Mucosa of descending colon (tissue), 3 donors: ENCODE data around the gene SOCS6. TPM values are rescaled to one million over a fixed set of nuclear protein-coding genes. Genes with fewer than 3 reads are reported as not detected.
A peak's percentile ranks its signal among the peaks of the same experiment; 100 is the strongest.
"Not testable (repeated sequence)": the region's sequence is repeated elsewhere in the genome, so short reads cannot be mapped to it uniquely, and the experiment has no call there.

ENCODE experiments used
- ATAC-seq: fragments of 200-7000 bp; cut with Tn5 transposase; one replicate; pipeline ENCODE4 v1.9.1; 2020; ENCODE audit warnings: mild to moderate bottlenecking, moderate library complexity
- DNase-seq, 3 donors: peaks; one replicate each; pipeline ENCODE4 v3.0.0-alpha.2; 2020
- H3K36me3 ChIP-seq: fragments of 200-600 bp; one replicate; pipeline ENCODE4 v1.8.0; 2021; ENCODE audit warnings: low read depth, mild to moderate bottlenecking
- H3K4me1 ChIP-seq: fragments of 200-600 bp; one replicate; pipeline ENCODE4 v1.8.0; 2021; ENCODE audit warnings: low read depth, mild to moderate bottlenecking
- H3K4me3 ChIP-seq: fragments of 200-600 bp; one replicate; pipeline ENCODE4 v1.8.0; 2021; ENCODE audit warnings: mild to moderate bottlenecking
- H3K9me3 ChIP-seq: fragments of 200-600 bp; one replicate; pipeline ENCODE4 v1.8.0; 2021; ENCODE audit warnings: mild to moderate bottlenecking
- CTCF ChIP-seq: fragments of 200-600 bp; IDR thresholded peaks from one replicate; pipeline ENCODE4 v1.8.0; 2022; ENCODE audit warnings: antibody characterized with exemption, mild to moderate bottlenecking
- intact Hi-C, 2 donors: fragments of 100-400 bp; cut with DNase I in 1 of 2; cut with micrococcal nuclease in 1 of 2; formaldehyde crosslinking; loops; one replicate each; pipeline versions ENCODE4 v1.11.0 to v1.11.1; 2022; cut with DNase I, micrococcal nuclease
- total RNA-seq, 3 donors: library from RNA; stranded (reverse); fragmentation: NEBNext Ultra II Directional in 2 of 3; extraction: Animal tissue kit (Norgen Biotek cat#: 25700) in 2 of 3; gene quantifications; one replicate each; pipeline versions ENCODE4 v1.2.1 to v1.2.4, GENCODE V29; 2021 to 2023
- donor health status: DM: no; HTN: no; CAD: no; lungs with moderate emphysema.
- donor health status: DM: no; HTN: no; CAD: no.
- donor health status: DM: no; HTN: yes; CAD: no.

The SOCS6 gene
- total RNA-seq, 3 donors from 2014 or later, result 37.2 to 49.6 (median 39.7) TPM

- no peaks in the 10 kb centered on the region for H3K36me3 ChIP-seq
- H3K4me1 ChIP-seq, result peaks cover 4% of the 10 kb centered on the region
- DNase-seq (no peak), ATAC-seq (no peak)
- peaks cover 3% of the 10 kb centered on the region for H3K9me3 ChIP-seq
- TF ChIP-seq CTCF, result no peak
- intact Hi-C loops, result no loop called here
- H3K4me3 ChIP-seq, result no peak overlapping the region
Observed at GRCh38 chr18:70354771-70355170, 65.9 kb downstream of the SOCS6 start.

- Histone ChIP-seq H3K4me3 (no peak overlapping the region), H3K9me3 (peaks cover 3% of the 10 kb centered on the region), H3K36me3 (no peaks in the 10 kb centered on the region), H3K4me1 (peaks cover 4% of the 10 kb centered on the region)
- DNase-seq, result no peak
- no peak for ATAC-seq
- no peak for TF ChIP-seq CTCF
- intact Hi-C loops, result no loop called here
Observed at GRCh38 chr18:70355620-70356385, 67.0 kb downstream of the SOCS6 start.

GRCh38 chr18:70358105-70358406 is 69.2 kb downstream of the SOCS6 start:
- H3K4me3 ChIP-seq, H3K9me3 ChIP-seq, DNase-seq, H3K36me3 ChIP-seq, intact Hi-C loops, H3K4me1 ChIP-seq: not testable (repeated sequence)
- ATAC-seq, result peak; percentile 61

- no peaks in the 10 kb centered on the region for H3K36me3 ChIP-seq
- intact Hi-C loops, result no loop called here
- ATAC-seq (no peak), DNase-seq (no peak)
- no peak overlapping the region for H3K4me3 ChIP-seq
- peaks cover 10% of the 10 kb centered on the region for H3K4me1 ChIP-seq
- no peak for TF ChIP-seq CTCF
- no peaks in the 10 kb centered on the region for H3K9me3 ChIP-seq
Observed at GRCh38 chr18:70359071-70359470, 70.2 kb downstream of the SOCS6 start.

- peaks cover 9% of the 10 kb centered on the region for H3K4me1 ChIP-seq
- no peak for DNase-seq
- H3K36me3 ChIP-seq, result no peaks in the 10 kb centered on the region
- ATAC-seq, result no peak
- H3K9me3 ChIP-seq, result no peaks in the 10 kb centered on the region
- intact Hi-C loops, result no loop called here
- TF ChIP-seq CTCF, result no peak
- H3K4me3 ChIP-seq, result no peak overlapping the region
Observed at GRCh38 chr18:70362258-70362657, 73.4 kb downstream of the SOCS6 start.

- ATAC-seq, result peak; percentile 90
- intact Hi-C loops, result no loop called here
- Histone ChIP-seq H3K9me3 (no peaks in the 10 kb centered on the region), H3K4me3 (no peak overlapping the region), H3K4me1 (peaks cover 11% of the 10 kb centered on the region), H3K36me3 (no peaks in the 10 kb centered on the region)
- TF ChIP-seq CTCF, result no peak
- no peak for DNase-seq
Observed at GRCh38 chr18:70363861-70364260, 75.0 kb downstream of the SOCS6 start.
